Measurements from ENCODE around the gene ADGRB3. TPM values are rescaled to one million over a fixed set of nuclear protein-coding genes. Genes with fewer than 3 reads are reported as not detected.

ADGRB3 gene
- total RNA-seq, 2 donors from 2014 or later = 1.3 to 2.4 TPM

- TF ChIP-seq, protein P1, sequence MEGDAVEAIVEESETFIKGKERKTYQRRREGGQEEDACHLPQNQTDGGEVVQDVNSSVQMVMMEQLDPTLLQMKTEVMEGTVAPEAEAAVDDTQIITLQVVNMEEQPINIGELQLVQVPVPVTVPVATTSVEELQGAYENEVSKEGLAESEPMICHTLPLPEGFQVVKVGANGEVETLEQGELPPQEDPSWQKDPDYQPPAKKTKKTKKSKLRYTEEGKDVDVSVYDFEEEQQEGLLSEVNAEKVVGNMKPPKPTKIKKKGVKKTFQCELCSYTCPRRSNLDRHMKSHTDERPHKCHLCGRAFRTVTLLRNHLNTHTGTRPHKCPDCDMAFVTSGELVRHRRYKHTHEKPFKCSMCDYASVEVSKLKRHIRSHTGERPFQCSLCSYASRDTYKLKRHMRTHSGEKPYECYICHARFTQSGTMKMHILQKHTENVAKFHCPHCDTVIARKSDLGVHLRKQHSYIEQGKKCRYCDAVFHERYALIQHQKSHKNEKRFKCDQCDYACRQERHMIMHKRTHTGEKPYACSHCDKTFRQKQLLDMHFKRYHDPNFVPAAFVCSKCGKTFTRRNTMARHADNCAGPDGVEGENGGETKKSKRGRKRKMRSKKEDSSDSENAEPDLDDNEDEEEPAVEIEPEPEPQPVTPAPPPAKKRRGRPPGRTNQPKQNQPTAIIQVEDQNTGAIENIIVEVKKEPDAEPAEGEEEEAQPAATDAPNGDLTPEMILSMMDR (IDR thresholded peaks at IDR 0.05) = no peak
- Histone ChIP-seq H3K27ac (no peak overlapping the region), H3K27me3 (no peaks in the 10 kb centered on the region), H3K4me1 (no peaks in the 10 kb centered on the region), H3K4me3 (no peak overlapping the region), H3K36me3 (no peaks in the 10 kb centered on the region), H3K9me3 (no peaks in the 10 kb centered on the region)
- DNase-seq (ENCODE audit: low spot score) = no peak
These were observed 15.1 kb downstream of the ADGRB3 start for GRCh38 chr6:68650142-68650541.

- H3K4me1 ChIP-seq = no peaks in the 10 kb centered on the region
- no peak overlapping the region for H3K4me3 ChIP-seq
- no peaks in the 10 kb centered on the region for H3K9me3 ChIP-seq
- no peaks in the 10 kb centered on the region for H3K27me3 ChIP-seq
- TF ChIP-seq, protein P1 (IDR thresholded peaks at IDR 0.05) = no peak
- peak overlapping the region in 1 of 2 donors; percentile 4 for H3K27ac ChIP-seq
- H3K36me3 ChIP-seq = no peaks in the 10 kb centered on the region
- DNase-seq (ENCODE audit: low spot score) = no peak
These were observed 16.2 kb downstream of the ADGRB3 start for GRCh38 chr6:68651011-68651985.

DNA sequence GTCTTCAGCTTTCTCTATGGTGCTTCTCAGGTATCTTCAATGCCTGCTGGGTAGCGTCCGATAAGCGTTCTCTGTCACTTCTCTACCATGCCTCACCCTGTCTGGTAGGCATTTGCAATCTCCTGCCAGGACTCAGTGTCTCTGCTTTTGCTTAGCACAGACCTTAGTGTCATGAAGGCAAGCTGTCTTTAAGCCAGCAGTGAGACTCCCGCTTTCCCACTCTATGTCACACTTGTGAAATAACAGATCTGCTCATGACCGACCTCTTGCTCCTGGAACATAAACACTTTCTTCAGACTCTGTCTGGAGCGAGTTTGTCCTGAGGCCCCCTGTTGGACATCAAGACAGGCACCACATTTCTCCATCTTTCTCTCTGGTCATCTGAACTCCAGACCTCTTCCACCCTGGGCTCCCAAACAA, 17.0 kb downstream of the ADGRB3 start:
- Histone ChIP-seq H3K36me3 (no peaks in the 10 kb centered on the region), H3K27ac (no peak overlapping the region)
- TF ChIP-seq, protein P1 (IDR thresholded peaks at IDR 0.05) = no peak

GRCh38 chr6:68653074-68653705, 18.1 kb downstream of the ADGRB3 start:
- TF ChIP-seq, protein P1 (IDR thresholded peaks at IDR 0.05) = no peak
- no peaks in the 10 kb centered on the region for H3K9me3 ChIP-seq
- H3K27ac ChIP-seq = no peak overlapping the region
- DNase-seq (ENCODE audit: low spot score) = no peak
- no peak overlapping the region for H3K4me3 ChIP-seq
- H3K27me3 ChIP-seq = no peaks in the 10 kb centered on the region
- no peaks in the 10 kb centered on the region for H3K4me1 ChIP-seq
- H3K36me3 ChIP-seq = no peaks in the 10 kb centered on the region

More for the DNA sequence above, 17.0 kb downstream of the ADGRB3 start:
- Histone ChIP-seq H3K9me3 (no peaks in the 10 kb centered on the region), H3K4me1 (no peaks in the 10 kb centered on the region), H3K27me3 (no peaks in the 10 kb centered on the region), H3K4me3 (no peak overlapping the region)
- DNase-seq (ENCODE audit: low spot score) = no peak

DNA sequence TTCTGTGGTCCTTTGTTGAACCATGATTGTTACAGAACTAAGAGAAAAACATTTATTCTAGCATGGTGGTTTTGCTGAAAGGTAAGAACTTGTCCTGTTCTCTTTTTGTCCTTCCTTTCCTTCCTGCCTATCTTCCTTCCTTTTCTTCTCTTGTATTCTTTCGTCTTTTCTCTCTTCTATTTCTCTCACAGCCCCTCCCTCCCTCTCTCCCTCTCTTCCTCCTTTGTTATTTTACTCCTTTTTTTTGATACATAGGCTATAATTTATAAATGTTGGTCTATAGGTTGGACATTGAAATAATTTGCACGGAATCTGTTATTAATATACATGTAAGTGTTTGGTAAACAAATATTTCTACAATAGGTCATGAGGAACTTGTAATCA, 18.6 kb downstream of the ADGRB3 start:
- Histone ChIP-seq H3K36me3 (no peaks in the 10 kb centered on the region), H3K4me1 (no peaks in the 10 kb centered on the region), H3K4me3 (no peak overlapping the region), H3K9me3 (no peaks in the 10 kb centered on the region), H3K27me3 (no peaks in the 10 kb centered on the region), H3K27ac (no peak overlapping the region)
- TF ChIP-seq, protein P1 (IDR thresholded peaks at IDR 0.05) = no peak
- DNase-seq (ENCODE audit: low spot score) = no peak
